CD4-positive, alpha-beta T cell treated with Interleukin-15 for 4 hours (primary cell): ENCODE measurements around the gene TRAF2.
"Not testable (repeated sequence)": the region's sequence is repeated elsewhere in the genome, so short reads cannot be mapped to it uniquely, and the experiment has no call there.

ENCODE experiments used
- DNase-seq: peaks from one replicate; pipeline ENCODE4 v3.0.0-alpha.2; 2020; ENCODE audit warnings: low spot score

TRAF2 gene

DNA sequence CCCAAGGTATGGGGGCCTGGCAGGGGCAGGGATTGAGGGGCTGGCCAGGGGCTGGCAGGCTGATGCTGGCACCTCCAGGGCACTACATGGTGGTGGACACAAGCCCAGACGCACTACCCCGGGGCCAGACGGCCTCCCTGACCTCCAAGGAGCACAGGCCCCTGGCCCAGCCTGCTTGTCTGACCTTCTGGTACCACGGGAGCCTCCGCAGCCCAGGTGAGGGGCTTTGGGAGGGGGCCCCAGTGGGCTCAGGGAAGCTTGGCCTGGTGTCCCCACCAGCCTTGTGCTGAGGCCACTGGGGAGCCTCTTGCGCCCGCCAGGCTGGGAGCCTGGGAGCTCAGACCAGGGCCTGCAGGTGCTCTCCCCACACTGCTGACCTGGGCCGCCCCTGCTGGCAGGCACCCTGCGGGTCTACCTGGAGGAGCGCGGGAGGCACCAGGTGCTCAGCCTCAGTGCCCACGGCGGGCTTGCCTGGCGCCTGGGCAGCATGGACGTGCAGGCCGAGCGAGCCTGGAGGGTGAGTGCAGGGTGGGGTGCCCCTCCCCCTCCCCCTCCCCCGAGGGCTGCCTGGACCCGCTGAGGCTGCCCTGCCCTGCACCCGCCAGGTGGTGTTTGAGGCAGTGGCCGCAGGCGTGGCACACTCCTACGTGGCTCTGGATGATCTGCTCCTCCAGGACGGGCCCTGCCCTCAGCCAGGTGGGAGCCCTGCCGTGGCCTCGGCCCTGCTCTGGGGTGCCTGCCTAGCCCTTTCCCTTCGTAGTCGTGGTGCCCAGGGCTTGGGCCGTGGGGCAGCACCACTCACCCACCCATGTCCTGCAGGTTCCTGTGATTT lies 28.5 kb upstream of the TRAF2 start:
- DNase-seq, result no peak

DNA sequence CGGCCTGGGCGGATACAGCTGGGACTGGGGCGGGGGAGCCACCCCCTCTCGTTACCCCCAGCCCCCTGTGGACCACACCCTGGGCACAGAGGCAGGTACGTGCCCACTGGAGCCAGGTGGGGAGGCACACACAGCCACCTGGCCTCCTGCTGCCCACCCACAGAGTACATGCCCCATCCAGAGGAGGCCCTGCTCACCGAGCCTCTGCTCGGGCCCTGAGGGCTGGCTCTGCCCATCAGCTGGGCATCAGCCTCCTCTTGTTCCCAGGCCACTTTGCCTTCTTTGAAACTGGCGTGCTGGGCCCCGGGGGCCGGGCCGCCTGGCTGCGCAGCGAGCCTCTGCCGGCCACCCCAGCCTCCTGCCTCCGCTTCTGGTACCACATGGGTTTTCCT lies 27.9 kb upstream of the TRAF2 start:
- DNase-seq, result no peak

DNA sequence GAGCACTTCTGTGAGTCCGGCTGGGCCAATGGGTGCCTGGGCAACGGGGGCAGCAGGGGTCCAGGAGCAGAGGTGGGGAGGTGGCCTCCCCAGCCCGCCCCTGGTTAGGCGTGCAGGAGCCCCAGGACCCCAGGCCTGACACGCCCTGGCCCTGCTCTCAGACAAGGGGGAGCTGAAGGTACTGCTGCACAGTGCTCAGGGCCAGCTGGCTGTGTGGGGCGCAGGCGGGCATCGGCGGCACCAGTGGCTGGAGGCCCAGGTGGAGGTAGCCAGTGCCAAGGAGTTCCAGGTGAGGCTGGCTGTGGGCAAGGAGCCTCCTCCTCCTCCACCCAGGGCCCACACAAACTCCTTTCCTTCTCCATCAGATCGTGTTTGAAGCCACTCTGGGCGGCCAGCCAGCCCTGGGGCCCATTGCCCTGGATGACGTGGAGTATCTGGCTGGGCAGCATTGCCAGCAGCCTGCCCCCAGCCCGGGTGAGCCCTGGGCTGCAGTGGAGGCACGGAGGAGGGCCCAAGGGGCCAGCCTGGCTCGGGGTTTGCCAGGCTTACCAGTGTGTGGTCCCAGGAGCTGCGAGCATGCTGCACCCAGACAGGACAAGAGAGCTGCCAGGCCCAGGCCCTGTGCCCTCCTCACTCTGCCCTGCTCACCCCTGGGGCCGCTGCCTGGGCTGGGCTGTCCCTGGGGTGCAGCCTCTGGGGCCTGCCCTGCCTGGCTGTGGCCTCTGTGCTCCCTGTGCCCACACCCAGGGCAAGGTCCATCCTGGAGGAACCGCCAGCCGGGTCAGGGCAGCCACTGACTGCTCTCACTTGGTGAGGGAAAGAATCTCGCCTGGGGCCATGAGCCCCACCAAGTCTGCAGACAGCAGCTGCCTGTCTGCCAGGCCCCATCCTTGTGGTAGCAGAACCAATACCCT lies 27.2 kb upstream of the TRAF2 start:
- no peak for DNase-seq

DNA sequence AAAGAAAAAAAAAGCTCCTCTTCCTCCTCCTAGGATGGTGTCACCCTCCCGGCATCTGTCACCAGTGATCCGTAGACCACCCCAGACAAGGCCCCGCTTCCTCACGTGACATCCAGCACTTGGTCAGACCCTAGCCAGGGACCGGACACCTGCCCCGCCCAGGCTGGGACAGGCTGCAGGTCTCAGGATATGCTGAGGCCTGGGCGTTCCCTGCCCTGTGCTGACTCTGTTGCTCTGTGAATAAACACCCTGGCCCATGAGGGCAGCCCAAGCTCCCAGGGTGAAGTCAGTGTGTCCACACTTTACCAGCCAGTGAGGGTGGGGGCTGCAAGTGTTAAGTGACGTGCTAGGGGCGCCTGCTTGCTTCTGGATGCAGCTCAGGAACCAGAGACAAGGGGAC lies 25.8 kb upstream of the TRAF2 start:
- DNase-seq, result no peak

DNA sequence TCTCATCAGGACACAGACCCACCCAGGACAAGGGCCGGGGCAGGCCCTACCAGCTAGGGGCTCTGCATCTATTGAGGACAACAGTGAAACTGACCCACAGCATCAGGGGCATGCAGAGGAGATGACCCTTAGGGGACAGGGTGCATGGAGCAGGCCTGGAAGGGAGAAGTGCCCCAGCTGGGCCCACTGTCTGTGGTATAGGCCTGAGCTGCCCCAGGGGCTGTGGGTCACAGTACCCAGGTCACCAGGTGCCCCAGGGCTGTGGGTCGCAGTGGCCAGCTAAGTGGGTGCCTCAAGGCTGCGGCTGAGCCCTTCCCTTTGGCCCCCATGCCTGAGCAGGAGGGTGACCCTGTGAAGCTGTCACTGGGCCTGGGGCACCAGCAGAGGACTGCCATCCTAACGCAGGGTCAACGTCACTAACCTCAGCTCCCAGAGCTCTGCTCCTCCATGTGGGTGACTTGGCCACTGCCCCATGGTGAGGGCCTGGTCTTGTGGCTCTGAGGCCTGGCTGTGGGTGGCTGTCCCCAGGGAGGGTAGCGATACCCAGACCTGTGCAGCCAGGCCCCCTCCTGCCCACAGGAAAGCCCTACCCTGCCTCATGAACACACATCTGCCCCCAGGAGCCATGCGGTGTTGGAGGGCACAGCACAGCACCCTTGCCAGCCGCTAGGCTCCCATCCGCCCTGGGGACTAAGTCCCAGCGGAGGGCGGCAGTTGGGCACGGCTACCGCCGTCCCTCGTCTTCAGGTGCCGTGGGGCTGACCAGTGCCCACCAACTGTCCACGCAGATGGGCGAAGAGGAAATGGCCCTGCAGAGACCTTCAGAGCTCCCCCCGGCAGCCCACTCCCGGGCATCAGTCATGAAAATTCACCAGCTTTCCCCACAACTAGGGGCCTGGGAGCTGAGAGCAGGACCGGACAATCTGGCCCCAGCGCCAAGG lies 25.1 kb upstream of the TRAF2 start:
- no peak for DNase-seq

DNA sequence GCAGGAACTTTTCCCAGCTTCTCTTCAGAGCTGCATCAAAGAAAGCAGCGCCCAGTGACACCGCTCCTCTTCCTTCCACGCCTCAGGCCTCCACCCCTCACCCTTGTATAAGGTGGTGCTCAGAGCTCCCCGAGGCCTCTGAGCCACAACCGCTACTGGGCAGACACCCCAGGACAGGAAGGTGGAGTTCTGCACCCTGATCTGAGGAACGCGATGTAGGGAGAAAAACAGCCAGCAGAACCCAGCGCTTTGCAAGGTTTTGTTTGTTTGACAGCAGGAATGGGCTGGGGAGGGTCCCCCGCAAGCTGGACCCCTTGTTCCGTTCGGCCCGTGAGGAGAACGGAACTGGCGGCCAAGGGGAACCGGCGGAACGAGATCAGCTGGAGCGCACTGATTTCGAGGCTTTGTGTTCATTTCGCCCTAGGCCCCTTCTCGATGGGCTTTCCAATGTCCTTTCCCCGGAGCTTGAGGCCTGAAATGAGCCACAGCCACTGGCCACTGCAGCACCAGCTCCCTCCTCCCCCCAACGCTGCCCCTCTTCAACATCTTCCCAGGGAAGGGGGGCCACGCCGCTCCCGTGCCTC lies 24.4 kb upstream of the TRAF2 start:
- no peak for DNase-seq

DNA sequence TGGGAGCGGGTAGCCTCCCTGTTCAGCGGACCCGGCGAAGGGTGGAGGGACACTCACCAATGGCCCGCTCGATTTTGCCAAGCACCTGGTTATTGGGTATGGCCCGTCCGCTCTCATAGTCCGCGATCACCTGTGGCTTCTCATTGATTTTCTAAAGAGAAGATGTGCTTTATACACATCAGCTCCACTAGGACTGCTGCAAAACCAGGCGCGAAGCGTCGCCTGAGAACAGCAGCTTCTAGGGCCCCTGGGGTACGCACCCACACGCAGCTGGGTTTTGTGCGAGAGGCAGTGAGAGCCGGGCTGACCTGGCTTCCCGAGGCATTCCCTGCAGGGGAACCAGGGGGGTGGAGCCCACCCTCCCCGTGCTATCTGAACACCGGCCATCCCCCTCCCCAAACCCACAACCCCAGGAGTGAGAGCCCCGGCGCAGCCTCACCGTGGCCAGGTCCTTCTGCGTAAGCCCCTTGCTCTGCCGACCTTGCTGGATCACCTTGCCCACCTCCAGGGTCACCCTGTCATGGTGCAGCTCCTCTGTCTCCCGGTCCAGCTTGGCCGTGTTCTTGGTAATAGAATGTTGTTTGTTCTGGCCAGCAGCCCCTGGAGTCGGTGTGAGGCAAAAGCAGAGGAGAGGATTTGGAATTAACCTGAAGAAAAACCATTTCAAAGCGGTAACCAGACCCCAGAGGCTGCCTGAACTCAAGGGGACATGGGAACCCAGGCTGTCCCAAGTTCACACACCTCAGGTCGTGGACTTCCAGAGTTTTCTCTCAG lies 23.3 kb upstream of the TRAF2 start:
- no peak for DNase-seq

DNA sequence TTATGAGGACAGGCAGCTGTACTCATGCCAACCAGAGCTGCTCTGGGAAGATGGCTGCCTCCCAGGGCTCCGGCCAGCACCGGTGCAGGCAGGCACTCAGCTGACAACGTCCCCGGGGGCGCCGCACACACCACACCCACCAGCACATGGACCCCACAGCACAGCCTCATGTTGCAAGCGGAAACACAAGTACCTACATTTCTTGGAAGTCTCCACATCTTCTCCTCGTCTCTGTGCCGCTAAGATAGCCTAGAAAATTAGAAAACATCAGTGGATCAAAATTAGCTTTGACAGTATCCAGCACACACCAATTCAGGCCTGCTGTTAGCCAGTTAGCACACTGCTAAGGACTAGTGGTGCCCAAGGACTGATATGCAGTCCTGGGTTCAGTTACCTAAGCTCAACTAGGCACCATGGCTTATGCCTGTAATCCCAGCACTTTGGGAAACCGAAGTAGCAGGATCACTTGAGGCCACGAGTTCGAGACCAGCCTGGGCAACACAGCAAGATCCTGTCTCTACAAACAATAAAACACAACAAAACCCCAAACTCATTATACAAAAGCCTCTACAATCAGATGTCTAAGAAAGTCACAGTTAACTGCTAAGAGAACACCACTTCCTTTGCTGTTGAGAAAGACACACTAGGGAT lies 22.6 kb upstream of the TRAF2 start:
- no peak for DNase-seq

DNA sequence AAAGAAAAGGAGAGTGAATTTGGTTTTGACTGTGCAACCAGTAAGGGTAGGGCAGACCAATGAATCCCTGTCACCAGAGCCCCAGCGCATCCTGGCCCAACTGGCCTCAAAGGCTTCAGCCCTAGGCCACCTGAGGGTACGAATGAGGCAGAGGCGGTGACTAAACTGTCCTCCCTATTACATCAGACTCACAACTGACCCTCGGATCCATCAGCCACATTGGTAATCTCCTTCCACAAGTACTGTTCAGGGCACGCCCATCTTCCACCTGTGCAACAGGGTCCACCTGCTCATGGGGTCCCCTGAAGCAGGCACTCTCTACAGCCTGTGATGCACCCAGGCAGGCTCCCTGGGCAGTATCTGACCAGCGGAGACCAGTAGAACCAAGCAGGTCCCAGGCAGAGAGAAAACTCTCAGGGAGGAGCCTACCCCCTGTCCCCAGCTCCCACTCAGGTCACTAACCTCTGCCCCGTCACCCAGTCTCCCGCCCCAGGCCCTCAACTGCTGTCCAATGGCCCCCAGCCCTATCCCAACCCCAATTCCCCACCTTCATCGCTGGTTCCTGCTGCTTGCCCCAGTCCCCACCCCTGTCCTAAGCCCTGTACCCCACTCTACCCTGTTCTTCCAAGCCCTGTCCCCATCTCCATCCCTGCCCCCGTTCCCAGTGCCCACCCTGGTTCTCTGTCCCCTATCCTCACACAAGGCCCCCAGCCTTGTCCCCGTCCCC lies 21.1 kb upstream of the TRAF2 start:
- DNase-seq, result no peak

DNA sequence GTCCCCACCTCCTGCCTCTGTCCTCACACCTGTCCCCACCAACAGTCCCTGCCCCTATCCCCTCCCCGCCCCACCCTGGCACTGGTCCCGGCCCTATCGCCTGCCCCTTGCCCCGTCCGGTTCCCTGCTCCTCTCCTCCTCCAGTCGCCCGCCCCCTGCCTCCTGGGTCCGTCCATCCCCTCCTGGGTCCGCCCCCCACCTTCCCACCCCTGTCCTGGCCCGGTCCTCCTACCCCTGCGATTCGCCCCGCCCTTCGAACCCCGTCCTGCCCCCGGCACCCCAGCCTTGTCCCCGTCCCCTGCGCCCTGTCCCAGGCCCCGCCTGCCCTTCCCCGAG lies 20.6 kb upstream of the TRAF2 start:
- no peak for DNase-seq

DNA sequence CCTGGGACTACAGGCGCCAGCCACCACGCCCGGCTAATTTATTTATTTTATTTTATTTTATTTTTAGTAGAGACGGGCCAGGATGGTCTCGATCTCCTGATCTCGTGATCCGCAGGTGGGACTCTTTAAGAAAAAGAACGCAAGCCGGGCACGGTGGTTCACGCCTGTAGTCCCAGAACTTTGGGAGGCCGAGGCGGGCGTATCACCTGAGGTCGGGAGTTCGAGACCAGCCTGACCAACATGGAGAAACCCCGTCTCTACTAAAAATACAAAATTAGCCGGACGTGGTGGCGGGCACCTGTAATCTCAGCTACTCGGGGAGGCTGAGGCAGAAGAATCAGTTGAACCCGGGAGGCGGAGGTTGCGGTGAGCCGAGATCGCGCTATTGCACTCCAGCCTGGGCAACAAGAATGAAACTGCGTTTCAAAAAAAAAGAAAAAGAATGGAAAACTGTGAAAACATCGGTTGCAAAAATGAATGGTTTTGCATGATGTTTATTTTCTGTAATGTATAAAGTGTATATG lies 19.4 kb upstream of the TRAF2 start:
- DNase-seq, result not testable (repeated sequence)

DNA sequence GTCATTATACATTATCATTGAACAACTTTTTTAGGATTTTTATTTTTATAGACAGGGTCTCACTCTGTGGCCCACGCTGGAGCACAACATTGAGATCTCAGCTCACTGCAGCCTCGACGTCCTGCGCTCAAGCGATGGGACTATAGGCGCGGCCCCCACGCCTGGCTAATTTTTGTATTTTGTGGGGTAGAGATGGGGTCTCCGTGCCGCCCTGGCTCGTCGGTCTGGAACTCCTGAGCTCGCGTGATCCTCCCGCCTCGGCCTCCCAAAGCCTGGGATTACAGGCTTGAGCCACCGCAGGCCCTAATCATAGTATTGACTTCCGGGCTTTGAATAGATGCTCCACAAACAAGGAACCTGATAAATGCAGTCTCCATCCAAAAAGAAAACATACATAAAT lies 18.8 kb upstream of the TRAF2 start:
- DNase-seq, result no peak

DNA sequence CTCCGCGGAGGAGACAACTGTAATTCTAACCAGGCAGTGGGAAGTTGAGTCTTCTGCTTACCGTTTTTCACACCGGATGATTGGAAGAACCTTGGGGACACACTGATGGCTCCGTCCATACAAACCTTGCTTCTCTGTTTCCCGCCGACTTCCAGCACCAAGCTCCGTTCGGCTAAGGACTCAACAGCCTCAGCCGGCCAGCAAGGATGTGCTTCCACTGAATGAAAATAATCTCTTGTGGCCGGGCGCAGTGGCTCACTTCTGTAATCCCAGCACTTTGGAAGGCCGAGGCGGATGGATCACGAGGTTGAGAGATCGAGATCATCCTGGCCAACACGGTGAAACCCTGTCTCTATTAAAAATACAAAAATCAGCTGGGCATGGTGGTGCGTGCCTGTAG lies 18.4 kb upstream of the TRAF2 start:
- no peak for DNase-seq

DNA sequence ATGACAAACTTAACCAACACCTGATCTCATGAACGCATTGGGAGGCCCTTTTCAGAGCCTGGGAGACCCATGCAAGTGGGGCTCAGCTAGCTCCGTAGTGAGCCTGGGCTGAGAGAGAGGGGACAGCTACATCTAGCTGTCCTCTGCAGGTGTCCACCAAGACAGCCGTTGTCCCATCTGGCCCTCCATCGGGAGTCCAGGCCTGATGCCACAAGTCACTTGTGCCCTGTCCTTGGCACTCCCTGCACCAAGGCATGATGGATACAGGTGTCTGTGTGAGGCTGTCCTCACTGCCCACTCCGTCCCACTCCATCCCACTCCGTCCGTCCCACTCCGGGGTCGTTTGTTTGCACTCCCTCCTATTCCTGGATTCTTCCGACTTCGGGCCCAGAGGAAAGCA lies 17.7 kb upstream of the TRAF2 start:
- no peak for DNase-seq

DNA sequence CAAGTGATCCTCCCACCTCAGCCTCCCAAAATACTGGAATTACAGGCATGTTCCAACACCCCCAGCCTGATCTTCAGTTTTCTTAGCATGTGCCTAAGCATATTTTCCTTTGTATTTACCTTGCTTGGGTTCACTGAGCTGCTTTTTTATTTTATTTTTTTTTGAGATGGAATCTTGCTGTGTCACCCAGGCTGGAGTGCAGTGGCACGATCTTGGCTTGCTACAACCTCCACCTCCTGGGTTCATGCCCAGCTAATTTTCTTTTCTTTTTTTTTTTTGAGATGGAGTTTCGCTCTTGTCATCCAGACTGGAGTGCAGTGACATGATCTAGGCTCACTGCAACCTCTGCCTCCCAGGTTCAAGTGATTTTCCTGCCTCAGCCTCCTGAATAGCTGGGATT lies 16.7 kb upstream of the TRAF2 start:
- not testable (repeated sequence) for DNase-seq

DNA sequence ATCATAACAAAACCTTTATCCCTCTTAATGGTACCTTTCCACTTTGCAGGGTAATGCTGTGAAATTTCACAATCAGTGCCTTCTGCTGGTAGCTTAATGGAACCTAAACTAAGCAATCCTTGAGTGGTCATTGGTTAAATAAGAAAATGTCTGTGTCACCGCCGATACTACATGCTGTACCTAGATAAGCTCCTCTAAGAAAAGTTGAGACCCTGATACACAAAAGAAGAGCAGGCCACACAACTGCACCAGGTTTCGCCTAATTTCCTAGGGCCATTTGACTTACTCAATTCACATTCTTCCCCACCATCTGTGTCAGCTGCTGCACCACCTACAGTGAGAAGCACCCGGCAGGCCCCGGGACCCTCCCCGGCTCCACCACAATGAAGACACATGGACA lies 11.2 kb upstream of the TRAF2 start:
- no peak for DNase-seq

DNA sequence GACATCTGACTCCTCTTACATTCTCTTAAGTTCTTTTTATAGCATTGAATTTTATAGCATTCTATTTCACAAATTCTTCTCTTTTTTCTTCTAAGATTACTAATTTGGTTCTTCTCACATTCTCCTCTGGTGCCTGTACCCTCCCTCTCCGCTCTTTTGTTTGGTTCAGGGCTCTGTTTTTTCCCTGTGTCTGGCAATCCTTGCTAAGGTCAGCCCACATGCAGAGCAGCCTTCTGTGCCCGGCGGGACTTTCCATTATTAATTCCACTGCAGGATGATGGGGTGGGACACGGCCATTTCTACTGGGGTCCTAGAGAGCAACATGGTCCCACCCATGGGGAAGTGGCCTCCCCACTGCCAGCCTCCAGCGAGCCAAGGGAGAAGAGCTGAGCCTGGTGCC lies 9.8 kb upstream of the TRAF2 start:
- no peak for DNase-seq

DNA sequence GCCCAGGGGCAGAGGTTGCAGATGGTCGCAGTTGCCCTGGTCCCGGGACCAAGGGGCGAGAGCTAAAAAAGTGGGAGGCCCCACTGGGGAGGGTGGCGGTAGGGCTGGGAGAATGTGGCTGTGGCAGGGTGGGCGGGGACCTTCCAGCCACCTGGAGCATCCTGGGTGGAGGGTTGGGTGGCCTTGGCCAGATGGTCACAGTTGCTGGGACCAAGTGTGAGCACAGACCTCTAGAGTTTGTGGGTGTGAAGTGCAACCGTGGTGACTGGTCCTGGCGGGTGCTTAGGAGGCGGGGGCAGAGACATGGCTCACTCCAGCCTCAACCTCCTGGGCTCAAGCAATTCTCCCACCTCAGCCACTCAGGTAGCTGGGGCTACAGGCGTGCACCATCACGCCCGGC lies 5.7 kb upstream of the TRAF2 start:
- DNase-seq, result no peak

DNA sequence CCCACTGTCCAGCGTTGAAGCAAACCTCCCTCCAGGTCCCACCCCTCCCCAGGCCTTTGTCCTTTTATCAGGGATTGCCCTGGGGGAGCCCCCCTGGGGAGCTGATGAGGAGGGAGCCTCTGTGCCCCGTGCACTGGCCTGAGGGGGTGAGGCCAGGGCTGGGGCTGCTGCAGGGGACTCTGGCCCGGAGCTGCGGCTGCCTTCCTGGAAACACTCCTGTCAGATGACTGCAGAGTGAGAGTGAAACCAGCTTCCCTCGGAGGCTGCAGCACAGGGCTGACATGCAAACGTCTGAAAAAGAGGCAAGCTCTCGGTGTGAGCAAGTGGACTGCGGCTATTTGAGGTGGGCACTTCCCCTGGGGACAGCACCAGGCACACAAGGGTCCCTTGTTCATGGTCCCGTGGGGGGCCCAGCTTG lies 4.6 kb upstream of the TRAF2 start:
- peak; percentile 43 for DNase-seq
